Aorta (tissue), 5 donors: Measurements from ENCODE around the gene TPSB2. TPM values are rescaled to one million over a fixed set of nuclear protein-coding genes. Genes with fewer than 3 reads are reported as not detected.
A peak's percentile ranks its signal among the peaks of the same experiment; 100 is the strongest.
"Not testable (repeated sequence)": the region's sequence is repeated elsewhere in the genome, so short reads cannot be mapped to it uniquely, and the experiment has no call there.

ENCODE experiments used
- ATAC-seq: fragments of 200-7000 bp; cut with Tn5 transposase; one replicate; pipeline ENCODE4 v1.9.1; 2022; ENCODE audit warnings: moderate library complexity; ENCODE audit not compliant: low FRiP score
- DNase-seq, 2 donors: peaks; one replicate each; pipeline ENCODE4 v3.0.0-alpha.2; 2020
- H3K27ac ChIP-seq, 2 donors: one replicate each; pipeline ENCODE4 v1.5.1; 2013; ENCODE audit warnings: low read length in 2 of 2, mild to moderate bottlenecking in 2 of 2, moderate library complexity in 2 of 2, control low read depth in 1 of 2, inconsistent platforms in 1 of 2, low read depth in 1 of 2
- H3K27me3 ChIP-seq, 2 donors: one replicate each; pipeline ENCODE4 v1.6.1; 2013; ENCODE audit warnings: control low read depth in 1 of 2, low read length in 1 of 2, mild to moderate bottlenecking in 1 of 2, moderate library complexity in 1 of 2; ENCODE audit not compliant: insufficient read depth in 2 of 2, control insufficient read depth in 1 of 2
- H3K36me3 ChIP-seq, 2 donors: one replicate each; pipeline ENCODE4 v1.6.1; 2013; ENCODE audit warnings: control low read depth in 1 of 2, low read length in 1 of 2, mild to moderate bottlenecking in 1 of 2; ENCODE audit not compliant: insufficient read depth in 2 of 2, control insufficient read depth in 1 of 2
- H3K4me1 ChIP-seq, 2 donors: one replicate each; pipeline ENCODE4 v1.6.1; 2013; ENCODE audit warnings: low read length in 2 of 2, control low read depth in 1 of 2, mild to moderate bottlenecking in 1 of 2, moderate library complexity in 1 of 2; ENCODE audit not compliant: insufficient read depth in 2 of 2, control insufficient read depth in 1 of 2
- H3K4me3 ChIP-seq, 2 donors: one replicate each; pipeline ENCODE4 v1.5.1; 2013; ENCODE audit warnings: low read length in 2 of 2, control low read depth in 1 of 2, mild to moderate bottlenecking in 1 of 2
- H3K9me3 ChIP-seq: one replicate; pipeline ENCODE4 v1.6.1; 2013; ENCODE audit warnings: mild to moderate bottlenecking, low read length; ENCODE audit not compliant: control insufficient read depth
- WGBS, 2 donors: extraction: QIAGEN DNeasy Blood & Tissue Kit; methylation state at CpG; one replicate each; pipeline ENCODE4 v1.1.7; 2013; 5-methylcytosine and 5-hydroxymethylcytosine counted together
- intact Hi-C, 2 donors: fragments of 100-400 bp; cut with DNase I; formaldehyde crosslinking; loops; one replicate each; pipeline versions ENCODE4 v1.14.2 to v1.15.0; 2022
- polyA plus RNA-seq, 2 donors: library from polyadenylated mRNA; stranded (reverse); fragments of 200-250 nt; gene quantifications; one replicate each; pipeline ENCODE4 v1.2.3, GENCODE V29; 2013
- total RNA-seq, 2 donors: library from RNA; stranded (reverse); fragmentation: NEBNext Ultra II Directional; extraction: Animal tissue kit (Norgen Biotek cat#: 25700); gene quantifications; one replicate each; pipeline ENCODE4 v1.2.1, GENCODE V29; 2021
- donor health status: healthy with polysubstance abuse.
- donor health status: Bipolar disorder and iron deficiency.
- donor health status: DM: no; HTN: no; CAD: no.
- donor health status: DM: no; HTN: no; CAD: no.
- donor health status: DM: yes; HTN: yes; CAD: no.

The TPSB2 gene
- total and polyA plus RNA-seq, 4 donors = 4.9 to 51.0 (median 13.9) TPM

- H3K27ac ChIP-seq, H3K36me3 ChIP-seq, DNase-seq, H3K4me3 ChIP-seq, intact Hi-C loops, H3K9me3 ChIP-seq, H3K4me1 ChIP-seq, H3K27me3 ChIP-seq: not testable (repeated sequence)
- ATAC-seq = peak; percentile 6
- WGBS, 2 donors = 35 to 41% methylated on average over 23 to 24 of the region's 24 CpGs
These were observed 4.2 kb downstream of the TPSB2 start for GRCh38 chr16:1225728-1226311.

GRCh38 chr16:1225051-1225451, 4.9 kb downstream of the TPSB2 start, which contains the start of gene TPSG1:
TPSG1 (minus strand) TSS chr16:1225268; CDS start chr16:1225252, 16 bp downstream.
- H3K4me1 ChIP-seq = no peaks in the 10 kb centered on the region
- ATAC-seq (no peak), DNase-seq (no peak)
- no peaks in the 10 kb centered on the region for H3K9me3 ChIP-seq
- no peaks in the 10 kb centered on the region for H3K36me3 ChIP-seq
- H3K27me3 ChIP-seq = no peaks in the 10 kb centered on the region
- no peak within 1 kb of the TSS for H3K4me3 ChIP-seq
- intact Hi-C loops = no loop called here
- H3K27ac ChIP-seq = no peak within 1 kb of the TSS
- 76 to 80% methylated on average over 10 of the region's 10 CpGs for WGBS, 2 donors

GRCh38 chr16:1224558-1224957, 5.4 kb downstream of the TPSB2 start:
- no peaks in the 10 kb centered on the region for H3K4me1 ChIP-seq
- no peaks in the 10 kb centered on the region for H3K9me3 ChIP-seq
- DNase-seq = no peak
- no peaks in the 10 kb centered on the region for H3K27me3 ChIP-seq
- no peak overlapping the region for H3K27ac ChIP-seq
- intact Hi-C loops = no loop called here
- no peak overlapping the region for H3K4me3 ChIP-seq
- WGBS, 2 donors = 77 to 89% methylated on average over 7 to 9 of the region's 9 CpGs
- no peak for ATAC-seq
- H3K36me3 ChIP-seq = no peaks in the 10 kb centered on the region

- 89 to 94% methylated on average over 38 of the region's 38 CpGs for WGBS, 2 donors
- Histone ChIP-seq H3K36me3 (no peaks in the 10 kb centered on the region), H3K27me3 (no peaks in the 10 kb centered on the region), H3K4me1 (no peaks in the 10 kb centered on the region), H3K9me3 (no peaks in the 10 kb centered on the region), H3K4me3 (no peak overlapping the region), H3K27ac (no peak overlapping the region)
- no peak for DNase-seq
- no peak for ATAC-seq
- intact Hi-C loops = no loop called here
These were observed 6.4 kb downstream of the TPSB2 start for GRCh38 chr16:1223355-1224214.

- no peak for ATAC-seq
These were observed 7.2 kb downstream of the TPSB2 start for GRCh38 chr16:1222553-1223354.

GRCh38 chr16:1221628-1222552, 8.1 kb downstream of the TPSB2 start:
- Histone ChIP-seq H3K27me3 (no peaks in the 10 kb centered on the region), H3K36me3 (no peaks in the 10 kb centered on the region), H3K27ac (no peak overlapping the region), H3K4me1 (no peaks in the 10 kb centered on the region), H3K4me3 (no peak overlapping the region), H3K9me3 (no peaks in the 10 kb centered on the region)
- DNase-seq (no peak), ATAC-seq (no peak)
- intact Hi-C loops = no loop called here
- 81 to 86% methylated on average over 40 of the region's 40 CpGs for WGBS, 2 donors

More at GRCh38 chr16:1222553-1223354, 7.2 kb downstream of the TPSB2 start:
- intact Hi-C loops = no loop called here
- no peak for DNase-seq
- H3K4me3 ChIP-seq = no peak overlapping the region
- no peak overlapping the region for H3K27ac ChIP-seq
- H3K9me3 ChIP-seq = no peaks in the 10 kb centered on the region
- 79% methylated on average over 25 of the region's 25 CpGs for WGBS, 2 donors
- H3K27me3 ChIP-seq = no peaks in the 10 kb centered on the region
- no peaks in the 10 kb centered on the region for H3K36me3 ChIP-seq
- no peaks in the 10 kb centered on the region for H3K4me1 ChIP-seq

- DNase-seq (no peak), ATAC-seq (no peak)
- WGBS, 2 donors = 87 to 91% methylated on average over 47 to 48 of the region's 48 CpGs
- no peaks in the 10 kb centered on the region for H3K9me3 ChIP-seq
- H3K36me3 ChIP-seq = no peaks in the 10 kb centered on the region
- no peaks in the 10 kb centered on the region for H3K4me1 ChIP-seq
- H3K27me3 ChIP-seq = no peaks in the 10 kb centered on the region
- no peak overlapping the region for H3K27ac ChIP-seq
- H3K4me3 ChIP-seq = no peak overlapping the region
- intact Hi-C loops = no loop called here
These were observed 8.9 kb downstream of the TPSB2 start for GRCh38 chr16:1220841-1221627.
